Omental fat pad (tissue), 4 donors: ENCODE results near the gene NQO1. TPM values are rescaled to one million over a fixed set of nuclear protein-coding genes. Genes with fewer than 3 reads are reported as not detected.

Source experiments
- ATAC-seq: fragments of 150-250 bp; one replicate; pipeline ENCODE4 v1.9.1; 2016; ENCODE audit warnings: mild to moderate bottlenecking, moderate library complexity; ENCODE audit not compliant: low FRiP score
- DNase-seq: peaks from one replicate; pipeline ENCODE4 v3.0.0-alpha.2; 2019; ENCODE audit warnings: low spot score
- total RNA-seq, 4 donors: library from RNA; depleted of rRNA; stranded (reverse); fragments of >200 nt; gene quantifications; one replicate each; pipeline ENCODE4 v1.1.0, GENCODE V29; 2016
- TF ChIP-seq, protein P1 (sequence below), 3 donors: fragments of 450-650 bp; IDR thresholded peaks; one replicate each; pipeline ENCODE4 v1.5.1; 2016 to 2017; ENCODE audit warnings: antibody characterized with exemption in 3 of 3, mild to moderate bottlenecking in 3 of 3, moderate library complexity in 2 of 3

Gene NQO1
- total RNA-seq, 4 donors from 2014 or later, result 150 to 377 (median 226) TPM

DNA sequence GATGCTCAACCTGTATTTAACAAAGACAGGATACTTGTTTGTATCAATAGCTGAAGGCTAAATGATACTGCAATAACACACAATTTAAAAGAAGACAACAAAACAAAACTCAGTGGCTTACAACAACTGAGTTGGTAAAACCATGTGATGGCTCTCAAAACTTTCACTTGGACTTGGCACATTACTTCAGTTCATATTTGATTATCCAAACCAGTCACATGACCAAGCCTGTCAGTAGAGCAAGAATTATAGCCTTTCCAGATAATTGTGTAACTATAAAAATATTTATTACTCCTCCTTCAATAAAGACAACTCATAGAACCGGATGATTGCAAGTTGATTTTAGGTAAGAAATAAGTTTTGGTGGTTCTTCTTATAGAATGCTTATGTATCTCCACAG lies 56.8 kb downstream of the NQO1 start:
- no peak for ATAC-seq
- no peak for DNase-seq
- TF ChIP-seq, protein P1, sequence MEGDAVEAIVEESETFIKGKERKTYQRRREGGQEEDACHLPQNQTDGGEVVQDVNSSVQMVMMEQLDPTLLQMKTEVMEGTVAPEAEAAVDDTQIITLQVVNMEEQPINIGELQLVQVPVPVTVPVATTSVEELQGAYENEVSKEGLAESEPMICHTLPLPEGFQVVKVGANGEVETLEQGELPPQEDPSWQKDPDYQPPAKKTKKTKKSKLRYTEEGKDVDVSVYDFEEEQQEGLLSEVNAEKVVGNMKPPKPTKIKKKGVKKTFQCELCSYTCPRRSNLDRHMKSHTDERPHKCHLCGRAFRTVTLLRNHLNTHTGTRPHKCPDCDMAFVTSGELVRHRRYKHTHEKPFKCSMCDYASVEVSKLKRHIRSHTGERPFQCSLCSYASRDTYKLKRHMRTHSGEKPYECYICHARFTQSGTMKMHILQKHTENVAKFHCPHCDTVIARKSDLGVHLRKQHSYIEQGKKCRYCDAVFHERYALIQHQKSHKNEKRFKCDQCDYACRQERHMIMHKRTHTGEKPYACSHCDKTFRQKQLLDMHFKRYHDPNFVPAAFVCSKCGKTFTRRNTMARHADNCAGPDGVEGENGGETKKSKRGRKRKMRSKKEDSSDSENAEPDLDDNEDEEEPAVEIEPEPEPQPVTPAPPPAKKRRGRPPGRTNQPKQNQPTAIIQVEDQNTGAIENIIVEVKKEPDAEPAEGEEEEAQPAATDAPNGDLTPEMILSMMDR (IDR thresholded peaks at IDR 0.05), result no peak

DNA sequence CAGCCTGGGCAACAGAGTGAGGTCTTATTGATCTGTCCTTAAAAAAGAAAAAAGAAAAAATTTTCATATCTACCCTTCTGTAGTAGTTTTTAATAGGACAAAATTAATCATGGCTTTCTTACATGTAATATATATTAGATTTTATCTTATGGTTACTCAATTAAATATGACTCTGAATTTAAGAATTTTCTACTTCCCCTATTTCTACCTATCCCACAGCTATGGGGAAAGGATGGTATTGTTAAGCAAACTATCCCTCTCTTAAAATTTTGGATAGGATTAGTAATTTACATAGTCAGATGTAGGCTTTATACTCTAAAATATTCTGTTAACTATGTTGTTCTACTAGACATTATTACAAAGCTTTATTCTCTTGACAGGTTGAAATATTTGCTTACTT lies 62.5 kb downstream of the NQO1 start:
- ATAC-seq (no peak), DNase-seq (no peak)
- TF ChIP-seq, protein P1 (IDR thresholded peaks at IDR 0.05), result no peak

DNA sequence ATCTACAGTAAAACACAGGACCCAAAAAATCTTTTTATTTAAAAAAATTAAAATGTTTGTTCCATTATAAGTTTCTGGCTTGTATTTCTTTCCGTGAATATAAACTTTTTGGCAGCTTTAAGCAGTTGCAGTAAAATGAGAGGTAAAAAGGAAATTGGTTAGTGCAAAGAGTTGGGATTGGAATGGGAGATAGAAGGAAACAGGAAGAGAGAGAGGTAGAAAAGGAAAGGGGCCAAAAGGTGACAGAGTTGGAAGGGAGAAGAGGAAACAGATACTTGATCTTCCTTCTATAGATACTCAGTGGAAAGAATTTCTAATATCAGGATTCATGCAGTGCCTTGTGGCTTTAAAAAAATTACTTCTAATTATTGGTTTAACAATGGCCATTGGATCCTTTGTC lies 63.5 kb downstream of the NQO1 start:
- no peak for DNase-seq
- TF ChIP-seq, protein P1 (IDR thresholded peaks at IDR 0.05), result no peak
- no peak for ATAC-seq

DNA sequence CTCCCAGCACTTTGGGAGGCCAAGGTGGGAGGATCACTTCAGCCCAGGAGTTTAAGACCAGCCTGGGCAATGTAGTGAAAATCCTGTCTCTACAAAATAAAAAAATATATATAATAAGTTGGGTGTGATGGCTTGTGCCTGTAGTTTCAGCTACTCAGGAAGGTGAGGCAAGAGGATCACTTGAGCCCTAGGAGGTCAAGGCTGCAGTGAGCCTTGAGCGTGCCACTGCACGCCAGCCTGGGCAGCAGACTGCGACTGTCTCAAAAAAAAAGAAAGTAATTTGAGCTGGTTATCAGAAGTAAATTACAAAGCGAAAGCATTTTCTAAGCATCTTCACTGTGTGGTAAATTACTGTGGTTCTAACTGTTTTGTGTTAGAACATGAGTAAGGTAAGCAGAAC lies 66.2 kb downstream of the NQO1 start:
- DNase-seq, result no peak
- TF ChIP-seq, protein P1 (IDR thresholded peaks at IDR 0.05), result no peak
- no peak for ATAC-seq

Other genes starting within 250 kb of the NQO1 start
- 10 to 100 TPM; 43.5 to 59.3 (median 50.8) TPM for gene NFAT5, start 160.6 kb downstream of the NQO1 start, total RNA-seq
- gene NOB1, start 28.4 kb upstream of the NQO1 start, total RNA-seq, result 10 to 100 TPM; 37.4 to 50.3 (median 39.4) TPM
- 10 to 100 TPM; 24.8 to 43.0 (median 30.1) TPM for gene WWP2, start 35.8 kb upstream of the NQO1 start, total RNA-seq
- gene CLEC18A, start 224.8 kb upstream of the NQO1 start, total RNA-seq, result 1 to 10 TPM in 2 of 4 donors, under 1 TPM in 2; 0.48 to 2.7 (median 1.4) TPM